B cell (primary cell): ENCODE measurements around the gene OPHN1.

Experiments used
- CTCF ChIP-seq: fragments of 200-600 bp; IDR thresholded peaks from one replicate; pipeline ENCODE4 v1.8.0; 2022; ENCODE audit warnings: antibody characterized with exemption, mild to moderate bottlenecking
- EZH2 ChIP-seq: IDR thresholded peaks from 2 replicates; pipeline ENCODE4 v1.6.1; 2012; ENCODE audit warnings: borderline replicate concordance, low read depth, mild to moderate bottlenecking, moderate library complexity, low read length; ENCODE audit not compliant: insufficient read depth, poor library complexity, severe bottlenecking

- no peak for TF ChIP-seq CTCF
- TF ChIP-seq EZH2, result no peak
Measured at GRCh38 chrX:68256990-68257389, 176.3 kb downstream of the OPHN1 start.
